Germinal center (tissue), 1 donor: ENCODE data around the gene TMX2.
"Not testable (repeated sequence)": the region's sequence is repeated elsewhere in the genome, so short reads cannot be mapped to it uniquely, and the experiment has no call there.

Source experiments
- DNase-seq: peaks from one replicate; pipeline ENCODE4 v3.0.0; 2012; ENCODE audit warnings: mixed read lengths, low spot score

Gene TMX2

GRCh38 chr11:57713835-57714234 is 1.4 kb downstream of the TMX2 start:
- no peak for DNase-seq

GRCh38 chr11:57716726-57717125 is 4.3 kb downstream of the TMX2 start:
- not testable (repeated sequence) for DNase-seq

- DNase-seq = no peak
These were observed 14.8 kb downstream of the TMX2 start for GRCh38 chr11:57727185-57727584.

GRCh38 chr11:57728829-57729228 is 16.4 kb downstream of the TMX2 start:
- no peak for DNase-seq

- DNase-seq = peak; percentile 26
These were observed 17.1 kb downstream of the TMX2 start for GRCh38 chr11:57729479-57729878.

- DNase-seq = no peak
These were observed 20.3 kb downstream of the TMX2 start for GRCh38 chr11:57732661-57733060.

GRCh38 chr11:57735619-57736298 is 23.4 kb downstream of the TMX2 start:
- DNase-seq = no peak

GRCh38 chr11:57741132-57742086 is 29.0 kb downstream of the TMX2 start, which contains the start of gene SELENOH:
Gene SELENOH, plus strand, starts transcription at chr11:57741491. Its CDS starts 105 bp downstream, at chr11:57741596.
- peak; percentile 90 for DNase-seq

GRCh38 chr11:57742087-57742452 is 29.7 kb downstream of the TMX2 start:
- DNase-seq = no peak

- DNase-seq = no peak
These were observed 32.0 kb downstream of the TMX2 start for GRCh38 chr11:57744357-57744756.

- no peak for DNase-seq
These were observed 32.8 kb downstream of the TMX2 start for GRCh38 chr11:57745206-57745605.

- DNase-seq = no peak
These were observed 34.5 kb downstream of the TMX2 start for GRCh38 chr11:57746920-57747319.

GRCh38 chr11:57751176-57751575 is 38.8 kb downstream of the TMX2 start:
- DNase-seq = no peak

- DNase-seq = peak; percentile 16
These were observed 39.4 kb downstream of the TMX2 start, which contains the start of gene BTBD18 for GRCh38 chr11:57751676-57752253. Gene BTBD18, minus strand, starts transcription at chr11:57751819. Its CDS starts 631 bp downstream, at chr11:57751188.

- DNase-seq = no peak
These were observed 40.6 kb downstream of the TMX2 start for GRCh38 chr11:57752954-57753353.

- DNase-seq = no peak
These were observed 45.8 kb downstream of the TMX2 start for GRCh38 chr11:57758174-57758573.

- DNase-seq = peak; percentile 46
These were observed 49.2 kb downstream of the TMX2 start, which contains the start of gene CTNND1 for GRCh38 chr11:57761301-57762234. Gene CTNND1, plus strand, starts transcription at chr11:57761802. Its CDS starts 29,677 bp downstream, at chr11:57791479.

- no peak for DNase-seq
These were observed 50.0 kb downstream of the TMX2 start for GRCh38 chr11:57762235-57762861.

GRCh38 chr11:57763568-57763967 is 51.2 kb downstream of the TMX2 start:
- no peak for DNase-seq

GRCh38 chr11:57764021-57764420 is 51.6 kb downstream of the TMX2 start:
- DNase-seq = no peak

GRCh38 chr11:57764566-57764965 is 52.2 kb downstream of the TMX2 start:
- DNase-seq = no peak
